H1 (cell line): ENCODE results near the gene UGT1A7. TPM values are rescaled to one million over a fixed set of nuclear protein-coding genes. Genes with fewer than 3 reads are reported as not detected.

Source experiments
- CTCF ChIA-PET: fragments of 300-600 bp; sonication (Branson Sonifier 250); formaldehyde crosslinking; loops from one replicate; lab custom pipeline; 2021; ENCODE audit not compliant: partially characterized antibody; lab: Charles Lee
- POLR2A ChIA-PET: fragments of 300-600 bp; sonication (Branson Sonifier 250); formaldehyde crosslinking; loops from one replicate; lab custom pipeline; 2021; ENCODE audit warnings: inconsistent platforms; ENCODE audit not compliant: partially characterized antibody; lab: Charles Lee
- DNase-seq, 2 experiments: peaks; one replicate each; pipeline versions ENCODE4 v3.0.0 to v3.0.0-alpha.2; 2010 to 2022; ENCODE audit warnings: low spot score in 2 of 2, low read depth in 1 of 2, mixed read lengths in 1 of 2
- FAIRE-seq: peaks from 2 replicates; lab custom pipeline; 2011; peaks lifted over from hg19 to GRCh38; lab: Jason Lieb, UNC
- H2AFZ ChIP-seq: 2 replicates; pipeline ENCODE4 v1.8.1; 2012; ENCODE audit warnings: low read length, inconsistent platforms
- H2AK5ac ChIP-seq: 2 replicates; pipeline ENCODE4 v1.6.1; 2013; ENCODE audit warnings: low read depth, low read length
- H2BK120ac ChIP-seq: replicated peaks from 2 replicates; pipeline ENCODE3; 2013; ENCODE audit warnings: low read depth, low read length, inconsistent platforms
- H2BK12ac ChIP-seq: 2 replicates; pipeline ENCODE4 v1.6.1; 2013; ENCODE audit warnings: low read depth, low read length
- H2BK15ac ChIP-seq: 2 replicates; pipeline ENCODE4 v1.6.1; 2013; ENCODE audit warnings: low read length
- H2BK20ac ChIP-seq: 2 replicates; pipeline ENCODE4 v1.6.1; 2013; ENCODE audit warnings: low read length
- H2BK5ac ChIP-seq: 2 replicates; pipeline ENCODE4 v1.6.1; 2013; ENCODE audit warnings: low read depth, low read length
- H3K14ac ChIP-seq: 2 replicates; pipeline ENCODE4 v1.6.1; 2013; ENCODE audit warnings: inconsistent platforms; ENCODE audit not compliant: insufficient read length
- H3K18ac ChIP-seq: 2 replicates; pipeline ENCODE4 v1.6.1; 2013; ENCODE audit warnings: low read length; ENCODE audit errors: extremely low read depth
- H3K23ac ChIP-seq: 2 replicates; pipeline ENCODE4 v1.6.1; 2013; ENCODE audit warnings: inconsistent platforms; ENCODE audit not compliant: insufficient read length
- H3K23me2 ChIP-seq: 2 replicates; pipeline ENCODE4 v1.6.1; 2013; ENCODE audit warnings: low read depth, low read length
- H3K27ac ChIP-seq: 2 replicates; pipeline ENCODE4 v1.6.1; 2011; ENCODE audit warnings: low read depth, low read length, inconsistent platforms
- H3K27me3 ChIP-seq, 4 experiments: replicated peaks in 1 of 4; 1 replicate in 1 of 4; 2 replicates in 3 of 4; pipeline versions ENCODE4 v1.6.1 to v1.8.1; 2011 to 2013; ENCODE audit warnings: low read length in 3 of 4, mild to moderate bottlenecking in 3 of 4, inconsistent platforms in 2 of 4, mixed read lengths in 2 of 4, moderate library complexity in 1 of 4; ENCODE audit not compliant: control insufficient read depth in 3 of 4, insufficient read depth in 3 of 4; ENCODE audit errors: extremely low read depth in 1 of 4
- H3K36me3 ChIP-seq, 4 experiments: 2 replicates each; pipeline versions ENCODE4 v1.6.1 to v1.8.1; 2011 to 2013; ENCODE audit warnings: mild to moderate bottlenecking in 4 of 4, low read length in 3 of 4, moderate library complexity in 2 of 4, control low read depth in 1 of 4, inconsistent platforms in 1 of 4; ENCODE audit not compliant: insufficient read depth in 4 of 4, control insufficient read depth in 2 of 4
- H3K4ac ChIP-seq: replicated peaks from 2 replicates; pipeline ENCODE3; 2013; ENCODE audit warnings: low read length, low read depth, mixed read lengths, inconsistent platforms; ENCODE audit not compliant: insufficient read length
- H3K4me1 ChIP-seq, 4 experiments: replicated peaks in 1 of 4; 1 replicate in 1 of 4; 2 replicates in 3 of 4; pipeline versions ENCODE4 v1.6.1 to v1.8.1; 2011 to 2013; ENCODE audit warnings: low read length in 3 of 4, inconsistent platforms in 2 of 4, mixed read lengths in 1 of 4; ENCODE audit not compliant: insufficient read depth in 4 of 4, control insufficient read depth in 3 of 4
- H3K4me2 ChIP-seq, 2 experiments: 2 replicates each; pipeline versions ENCODE4 v1.6.1 to v1.8.1; 2011 to 2013; ENCODE audit warnings: low read depth in 2 of 2, low read length in 2 of 2, control low read depth in 1 of 2, inconsistent platforms in 1 of 2, mild to moderate bottlenecking in 1 of 2; ENCODE audit not compliant: insufficient read depth in 1 of 2
- H3K4me3 ChIP-seq, 4 experiments: fragments of 200-600, 300-600 bp in 1 of 4; sonication (generic), shearing (Covaris generic), sonication (Bioruptor Twin) in 1 of 4; 2 replicates each; pipeline versions ENCODE4 v1.5.1 to v1.8.1; 2011 to 2016; ENCODE audit warnings: low read length in 4 of 4, low read depth in 3 of 4, control low read depth in 2 of 4, inconsistent platforms in 2 of 4, mild to moderate bottlenecking in 2 of 4, mixed read lengths in 1 of 4, moderate library complexity in 1 of 4; ENCODE audit not compliant: insufficient read depth in 2 of 4; ENCODE audit errors: extremely low read depth in 1 of 4
- H3K56ac ChIP-seq: replicated peaks from 2 replicates; pipeline ENCODE3; 2013; ENCODE audit warnings: low read depth, mild to moderate bottlenecking, mixed read lengths, low read length, inconsistent platforms; ENCODE audit not compliant: insufficient read length
- H3K79me1 ChIP-seq: 2 replicates; pipeline ENCODE4 v1.6.1; 2013; ENCODE audit warnings: low read depth, low read length, control low read depth
- H3K79me2 ChIP-seq, 2 experiments: 2 replicates each; pipeline versions ENCODE4 v1.6.1 to v1.8.1; 2012 to 2013; ENCODE audit warnings: low read length in 2 of 2, mild to moderate bottlenecking in 2 of 2, inconsistent platforms in 1 of 2; ENCODE audit not compliant: insufficient read depth in 2 of 2, control insufficient read depth in 1 of 2
- H3K9ac ChIP-seq, 4 experiments: replicated peaks in 1 of 4; 1 replicate in 1 of 4; 2 replicates in 3 of 4; pipeline versions ENCODE4 v1.6.1 to v1.8.1; 2011 to 2013; ENCODE audit warnings: low read depth in 3 of 4, low read length in 3 of 4, control low read depth in 2 of 4, mild to moderate bottlenecking in 2 of 4, moderate library complexity in 2 of 4, inconsistent platforms in 1 of 4; ENCODE audit errors: extremely low read depth in 1 of 4
- H3K9me3 ChIP-seq, 2 experiments: 2 replicates each; pipeline versions ENCODE4 v1.6.1 to v1.8.1; 2012 to 2013; ENCODE audit warnings: mild to moderate bottlenecking in 2 of 2, moderate library complexity in 2 of 2, control low read depth in 1 of 2, inconsistent platforms in 1 of 2, low read depth in 1 of 2, low read length in 1 of 2, mixed read lengths in 1 of 2; ENCODE audit not compliant: insufficient read depth in 2 of 2
- H4K20me1 ChIP-seq, 2 experiments: replicated peaks in 1 of 2; 2 replicates each; pipeline versions ENCODE3 to v1.8.1; 2011 to 2013; ENCODE audit warnings: inconsistent platforms in 2 of 2, low read length in 2 of 2, mild to moderate bottlenecking in 1 of 2; ENCODE audit not compliant: insufficient read depth in 2 of 2, control insufficient read depth in 1 of 2
- H4K5ac ChIP-seq: 2 replicates; pipeline ENCODE4 v1.6.1; 2013; ENCODE audit warnings: low read length, low read depth, mixed read lengths, inconsistent platforms; ENCODE audit not compliant: insufficient read length
- H4K8ac ChIP-seq: 2 replicates; pipeline ENCODE4 v1.8.0; 2013; ENCODE audit warnings: mild to moderate bottlenecking, moderate library complexity, low read length, inconsistent platforms; ENCODE audit not compliant: insufficient read depth; ENCODE audit errors: extremely low read depth
- H4K91ac ChIP-seq: replicated peaks from 2 replicates; pipeline ENCODE3; 2013; ENCODE audit warnings: low read length, mixed read lengths, inconsistent platforms; ENCODE audit not compliant: insufficient read length
- ASH2L ChIP-seq: fragments of 200-600, 300-600 bp; sonication (generic); IDR thresholded peaks from one replicate; pipeline ENCODE4 v1.7.1; 2017; ENCODE audit warnings: low read length
- BRCA1 ChIP-seq: IDR thresholded peaks from 2 replicates; pipeline ENCODE4 v1.6.1; 2012; ENCODE audit warnings: low read depth, low read length, improper control_type of control experiment
- GTF2F1 ChIP-seq: IDR thresholded peaks from 2 replicates; pipeline ENCODE4 v1.6.1; 2012; ENCODE audit warnings: low read depth, low read length, improper control_type of control experiment, borderline replicate concordance
- polyA plus RNA-seq, 7 experiments: library from polyadenylated mRNA; depleted of rRNA in 3 of 7; stranded (reverse) in 5 of 7; unstranded in 2 of 7; fragments of >200 nt in 5 of 7; fragments of 200-250 nt in 2 of 7; gene quantifications; 1 replicate in 5 of 7; 2 replicates in 1 of 7; 4 replicates in 1 of 7; pipeline versions ENCODE4 v1.2.1 to v1.2.3, GENCODE V29; 2011 to 2013; ENCODE audit warnings: missing spikeins in 2 of 7, mixed read lengths in 2 of 7
- total RNA-seq: library from RNA; stranded (reverse); fragmentation: NEBNext Ultra II Directional; extraction: Animal tissue kit (Norgen Biotek cat#: 25700); gene quantifications from 2 replicates; pipeline ENCODE4 v1.2.1, GENCODE V29; 2021

UGT1A7 gene
- total and polyA plus RNA-seq, 2 of the 8 experiments (the other 6 are each of a cell fraction or from before 2014, with no cell fraction given), result not detected

DNA sequence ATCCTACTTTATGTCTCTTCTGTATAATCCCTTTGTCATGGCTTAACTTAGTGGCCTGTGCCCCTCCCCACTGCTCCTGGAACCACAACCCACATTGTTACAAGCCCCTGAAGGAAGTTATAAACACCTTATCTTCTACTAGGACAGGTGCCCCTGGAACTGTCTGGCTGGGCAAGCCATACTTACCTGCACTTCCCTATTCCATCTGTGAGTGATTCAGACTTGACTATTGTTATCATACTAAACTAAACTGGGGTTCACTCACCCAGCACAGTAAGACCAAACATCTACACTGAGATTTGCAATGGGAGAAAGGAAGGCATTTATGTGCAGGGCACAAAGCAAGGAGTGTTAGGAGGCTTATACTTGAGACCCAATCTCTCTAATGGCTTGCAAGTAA is 7.3 kb downstream of the UGT1A7 start:
- Histone ChIP-seq H3K9ac (no peak overlapping the region), H2BK20ac (no peak overlapping the region), H3K18ac (no peak overlapping the region), H2AFZ (no peak overlapping the region; the same call in 1 of the 2 replicates), H2AK5ac (no peak overlapping the region), H4K20me1 (no peaks in the 10 kb centered on the region), H4K8ac (no peak overlapping the region), H2BK5ac (no peak overlapping the region), H4K5ac (no peak overlapping the region), H3K27ac (no peak overlapping the region), H3K79me1 (no peaks in the 10 kb centered on the region), H3K23me2 (peaks cover 2% of the 10 kb centered on the region; the same call in 1 of the 2 replicates), H3K23ac (no peak overlapping the region), H3K4ac (no peak overlapping the region), H3K9me3 (peaks cover 0 to 2% of the 10 kb centered on the region in 2 experiments; a peak in 1 of 4 replicates), H2BK12ac (no peak overlapping the region), H3K56ac (no peak overlapping the region), H3K14ac (no peak overlapping the region), H3K4me2 (no peak overlapping the region), H2BK15ac (no peak overlapping the region), H3K27me3 (no peaks in the 10 kb centered on the region), H3K4me1 (peaks cover 0 to 8% (median 2%) of the 10 kb centered on the region in 4 experiments; a peak in 1 of 7 replicates), H3K79me2 (no peaks in the 10 kb centered on the region), H4K91ac (no peak overlapping the region), H3K36me3 (no peaks in the 10 kb centered on the region), H2BK120ac (no peak overlapping the region), H3K4me3 (no peak overlapping the region)
- POLR2A ChIA-PET, result no interaction called here
- FAIRE-seq (no peak), DNase-seq (no peak)
- TF ChIP-seq GTF2F1 (no peak), ASH2L (no peak), BRCA1 (no peak)
- CTCF ChIA-PET, result no interaction called here
